Upper lobe of right lung (tissue), 1 donor: ENCODE measurements around the gene FILIP1L. TPM values are rescaled to one million over a fixed set of nuclear protein-coding genes. Genes with fewer than 3 reads are reported as not detected.

Experiments used
- ATAC-seq: fragments of 200-7000 bp; cut with Tn5 transposase; one replicate; pipeline ENCODE4 v1.9.1; 2020; ENCODE audit warnings: mild to moderate bottlenecking, moderate library complexity
- DNase-seq: peaks from one replicate; pipeline ENCODE4 v3.0.0-alpha.2; 2020
- H3K27ac ChIP-seq: fragments of 200-600 bp; one replicate; pipeline ENCODE4 v1.8.0; 2022
- H3K27me3 ChIP-seq: fragments of 200-600 bp; one replicate; pipeline ENCODE4 v1.8.0; 2022; ENCODE audit warnings: mild to moderate bottlenecking
- H3K36me3 ChIP-seq: fragments of 200-600 bp; one replicate; pipeline ENCODE4 v1.8.0; 2022
- H3K4me1 ChIP-seq: fragments of 200-600 bp; one replicate; pipeline ENCODE4 v1.8.0; 2022
- H3K4me3 ChIP-seq: fragments of 200-600 bp; one replicate; pipeline ENCODE4 v1.8.0; 2022; ENCODE audit warnings: mild to moderate bottlenecking
- H3K9me3 ChIP-seq: fragments of 200-600 bp; one replicate; pipeline ENCODE4 v1.8.0; 2022
- CTCF ChIP-seq: fragments of 200-600 bp; IDR thresholded peaks from one replicate; pipeline ENCODE4 v1.8.0; 2022; ENCODE audit warnings: antibody characterized with exemption
- intact Hi-C: fragments of 100-400 bp; cut with DNase I; formaldehyde crosslinking; loops from one replicate; pipeline ENCODE4 v1.11.0; 2022
- total RNA-seq: library from RNA; stranded (reverse); fragmentation: NEBNext Ultra II Directional; extraction: Animal tissue kit (Norgen Biotek cat#: 25700); gene quantifications from one replicate; pipeline ENCODE4 v1.2.1, GENCODE V29; 2021
- donor health status: DM: no; HTN: yes; CAD: no; lungs with severe emphysema.

FILIP1L gene
- total RNA-seq, 1 donor from 2014 or later = 43.2 TPM

DNA sequence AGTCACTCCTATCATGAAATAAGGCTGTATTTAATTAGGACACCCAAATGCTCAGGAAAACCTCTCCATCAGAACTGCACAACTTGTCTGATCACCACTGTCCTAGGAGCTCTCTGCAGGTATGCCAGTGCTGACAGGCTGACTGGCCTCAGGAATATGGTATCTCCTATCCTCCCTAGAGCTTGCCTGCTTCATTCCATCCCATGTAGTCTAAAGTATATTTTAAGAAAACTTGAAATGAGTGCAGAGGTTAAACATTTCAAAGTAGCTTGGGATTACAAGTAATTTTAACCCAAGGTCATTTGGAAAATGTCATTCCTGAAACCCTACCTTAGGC, 23.7 kb downstream of the FILIP1L start:
- ATAC-seq = no peak
- no peak overlapping the region for H3K4me3 ChIP-seq
- DNase-seq = no peak
- no peak overlapping the region for H3K27ac ChIP-seq
- no peak for TF ChIP-seq CTCF
- H3K27me3 ChIP-seq = no peaks in the 10 kb centered on the region
- H3K4me1 ChIP-seq = peaks cover 17% of the 10 kb centered on the region
- intact Hi-C loops = no loop called here
- no peaks in the 10 kb centered on the region for H3K9me3 ChIP-seq
- no peaks in the 10 kb centered on the region for H3K36me3 ChIP-seq

- no peaks in the 10 kb centered on the region for H3K36me3 ChIP-seq
- no peak overlapping the region for H3K4me3 ChIP-seq
- intact Hi-C loops = loop anchor here (10.0 kb wide), 1 partner anchor 155 kb away; no protein-coding TSS in a partner anchor
- TF ChIP-seq CTCF = peak; percentile 23
- DNase-seq (no peak), ATAC-seq (peak; percentile 79)
- H3K9me3 ChIP-seq = no peaks in the 10 kb centered on the region
- H3K27ac ChIP-seq = no peak overlapping the region
- peaks cover 17% of the 10 kb centered on the region for H3K4me1 ChIP-seq
- H3K27me3 ChIP-seq = no peaks in the 10 kb centered on the region
These were observed 24.3 kb downstream of the FILIP1L start for GRCh38 chr3:100089812-100090668.

DNA sequence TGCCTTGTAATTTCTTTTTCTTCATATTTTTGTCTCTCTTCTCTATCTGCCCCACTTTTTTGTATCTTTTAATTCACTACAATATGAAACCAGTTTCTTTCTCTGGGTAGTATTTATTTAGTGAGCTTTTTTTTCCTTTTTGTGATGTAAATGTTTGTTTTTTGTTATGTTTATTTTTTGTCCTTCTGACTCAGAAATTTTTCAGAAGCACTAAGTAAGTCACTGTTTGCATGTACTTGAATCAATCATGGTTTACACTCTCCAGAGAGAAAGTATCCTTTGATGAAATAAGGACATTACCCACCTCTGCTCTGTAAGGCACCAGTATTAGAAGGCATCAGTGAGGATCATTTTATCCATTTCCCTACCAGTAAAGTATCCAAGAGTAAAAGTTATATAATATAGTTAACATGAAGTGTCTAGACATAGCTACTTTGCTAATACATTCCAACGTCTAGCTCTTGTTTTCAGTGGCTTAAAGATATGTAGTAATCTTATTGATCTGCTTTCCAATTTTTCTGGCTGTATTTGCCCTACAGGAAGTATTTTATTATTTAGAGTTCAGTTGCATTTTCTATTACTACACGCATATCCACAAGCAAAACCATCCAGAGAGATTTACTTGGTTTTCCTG, 25.4 kb downstream of the FILIP1L start:
- Histone ChIP-seq H3K9me3 (no peaks in the 10 kb centered on the region), H3K36me3 (no peaks in the 10 kb centered on the region), H3K4me1 (peaks cover 17% of the 10 kb centered on the region), H3K4me3 (no peak overlapping the region), H3K27ac (peak overlapping the region; percentile 33), H3K27me3 (no peaks in the 10 kb centered on the region)
- ATAC-seq = no peak
- no peak for DNase-seq
- intact Hi-C loops = loop anchor here (10.0 kb wide), 1 partner anchor 156 kb away; no protein-coding TSS in a partner anchor
- no peak for TF ChIP-seq CTCF

DNA sequence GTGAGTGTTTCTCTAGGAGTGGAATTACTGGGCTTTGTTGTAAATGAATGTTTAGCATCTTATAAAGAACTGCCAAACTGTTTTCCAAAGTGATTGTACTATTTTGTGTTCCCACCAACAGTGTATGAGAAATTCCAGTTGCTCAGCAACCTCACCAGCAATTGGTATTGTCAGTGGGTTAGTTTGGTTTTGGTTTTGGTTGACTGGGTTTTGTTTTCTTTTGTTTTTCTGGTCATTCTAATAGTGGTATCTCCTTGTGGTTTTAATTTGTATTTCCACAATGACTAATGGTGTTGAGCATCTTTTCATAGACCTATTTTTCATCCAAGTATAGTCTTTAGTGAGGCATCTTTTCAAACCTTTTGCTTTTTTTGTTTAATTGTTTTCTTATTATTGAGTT, 27.1 kb downstream of the FILIP1L start:
- no peak for DNase-seq
- Histone ChIP-seq H3K27me3 (no peaks in the 10 kb centered on the region), H3K4me3 (no peak overlapping the region), H3K4me1 (peaks cover 17% of the 10 kb centered on the region), H3K9me3 (no peaks in the 10 kb centered on the region), H3K36me3 (no peaks in the 10 kb centered on the region), H3K27ac (no peak overlapping the region)
- TF ChIP-seq CTCF = no peak
- intact Hi-C loops = loop anchor here (10.0 kb wide), 1 partner anchor 158 kb away; no protein-coding TSS in a partner anchor
- no peak for ATAC-seq

- no peak for ATAC-seq
- H3K27ac ChIP-seq = no peak overlapping the region
- H3K4me1 ChIP-seq = peaks cover 17% of the 10 kb centered on the region
These were observed 27.9 kb downstream of the FILIP1L start for GRCh38 chr3:100086401-100086800.

More at GRCh38 chr3:100086401-100086800, 27.9 kb downstream of the FILIP1L start:
- intact Hi-C loops = loop anchor here (10.0 kb wide), 1 partner anchor 158 kb away; no protein-coding TSS in a partner anchor
- no peak for DNase-seq
- TF ChIP-seq CTCF = no peak
- Histone ChIP-seq H3K9me3 (no peaks in the 10 kb centered on the region), H3K27me3 (no peaks in the 10 kb centered on the region), H3K4me3 (no peak overlapping the region), H3K36me3 (no peaks in the 10 kb centered on the region)
